Endothelial cell (in vitro differentiated cells): ENCODE measurements around the gene CYP2J2. TPM values are rescaled to one million over a fixed set of nuclear protein-coding genes. Genes with fewer than 3 reads are reported as not detected.

Source experiments
- DNase-seq: peaks from one replicate; pipeline ENCODE4 v3.0.0; 2021; ENCODE audit warnings: low spot score
- H3K27ac Mint-ChIP-seq: one replicate; pipeline ENCODE4 v1.8.0; 2021; ENCODE audit warnings: mixed read lengths, inconsistent platforms; ENCODE audit not compliant: unreplicated experiment
- H3K27me3 Mint-ChIP-seq: one replicate; pipeline ENCODE4 v1.8.0; 2021; ENCODE audit warnings: mild to moderate bottlenecking, moderate library complexity, mixed read lengths, inconsistent platforms; ENCODE audit not compliant: unreplicated experiment
- H3K36me3 Mint-ChIP-seq: one replicate; pipeline ENCODE4 v1.8.0; 2021; ENCODE audit warnings: mild to moderate bottlenecking, low read depth, mixed read lengths, inconsistent platforms; ENCODE audit not compliant: unreplicated experiment
- H3K4me1 Mint-ChIP-seq: one replicate; pipeline ENCODE4 v1.8.0; 2021; ENCODE audit warnings: mild to moderate bottlenecking, mixed read lengths, inconsistent platforms; ENCODE audit not compliant: unreplicated experiment
- H3K4me3 Mint-ChIP-seq: one replicate; pipeline ENCODE4 v1.8.0; 2021; ENCODE audit warnings: mild to moderate bottlenecking, mixed read lengths, inconsistent platforms; ENCODE audit not compliant: unreplicated experiment
- H3K9me3 Mint-ChIP-seq: one replicate; pipeline ENCODE4 v1.8.0; 2021; ENCODE audit warnings: mixed read lengths, inconsistent platforms; ENCODE audit not compliant: unreplicated experiment
- CTCF ChIP-seq: fragments of 200-600 bp; sonication (generic); IDR thresholded peaks from one replicate; pipeline ENCODE4 v1.5.0; 2021; ENCODE audit warnings: antibody characterized with exemption; ENCODE audit not compliant: unreplicated experiment
- total RNA-seq: library from RNA; stranded (reverse); fragmentation: NEBNext Ultra II Directional; extraction: Animal tissue kit (Norgen Biotek cat#: 25700); gene quantifications from one replicate; pipeline ENCODE4 v1.2.1, GENCODE V29; 2021; ENCODE audit not compliant: unreplicated experiment

The CYP2J2 gene
- total RNA-seq, 1 donor from 2014 or later = 0.64 TPM

- Mint-ChIP-seq H3K36me3 (no peaks in the 10 kb centered on the region), H3K27ac (no peak overlapping the region), H3K27me3 (no peaks in the 10 kb centered on the region), H3K9me3 (no peaks in the 10 kb centered on the region), H3K4me3 (no peak overlapping the region), H3K4me1 (peaks cover 6% of the 10 kb centered on the region)
- no peak for DNase-seq
- no peak for TF ChIP-seq CTCF
Observed at GRCh38 chr1:59908084-59908483, 18.5 kb downstream of the CYP2J2 start.

GRCh38 chr1:59906931-59907330 is 19.6 kb downstream of the CYP2J2 start:
- Mint-ChIP-seq H3K27ac (no peak overlapping the region), H3K36me3 (no peaks in the 10 kb centered on the region), H3K4me1 (peaks cover 6% of the 10 kb centered on the region), H3K27me3 (no peaks in the 10 kb centered on the region), H3K9me3 (no peaks in the 10 kb centered on the region), H3K4me3 (no peak overlapping the region)
- DNase-seq = no peak
- no peak for TF ChIP-seq CTCF

- no peak overlapping the region for H3K27ac Mint-ChIP-seq
- H3K4me1 Mint-ChIP-seq = peaks cover 6% of the 10 kb centered on the region
- no peaks in the 10 kb centered on the region for H3K9me3 Mint-ChIP-seq
- peak; percentile 44 for TF ChIP-seq CTCF
- peak; percentile 47 for DNase-seq
- H3K27me3 Mint-ChIP-seq = peaks cover 3% of the 10 kb centered on the region
- no peak overlapping the region for H3K4me3 Mint-ChIP-seq
- no peaks in the 10 kb centered on the region for H3K36me3 Mint-ChIP-seq
Observed at GRCh38 chr1:59903141-59903754, 23.3 kb downstream of the CYP2J2 start.

GRCh38 chr1:59901770-59902388 is 24.7 kb downstream of the CYP2J2 start:
- Mint-ChIP-seq H3K4me3 (no peak overlapping the region), H3K9me3 (no peaks in the 10 kb centered on the region), H3K27me3 (peaks cover 3% of the 10 kb centered on the region), H3K36me3 (no peaks in the 10 kb centered on the region), H3K27ac (no peak overlapping the region), H3K4me1 (peaks cover 6% of the 10 kb centered on the region)
- TF ChIP-seq CTCF = no peak
- no peak for DNase-seq

GRCh38 chr1:59900640-59901039 is 25.9 kb downstream of the CYP2J2 start:
- H3K27ac Mint-ChIP-seq = no peak overlapping the region
- no peak for DNase-seq
- H3K4me3 Mint-ChIP-seq = peak overlapping the region; percentile 19
- no peaks in the 10 kb centered on the region for H3K36me3 Mint-ChIP-seq
- H3K4me1 Mint-ChIP-seq = peaks cover 6% of the 10 kb centered on the region
- peaks cover 3% of the 10 kb centered on the region for H3K27me3 Mint-ChIP-seq
- H3K9me3 Mint-ChIP-seq = no peaks in the 10 kb centered on the region
- peak; percentile 18 for TF ChIP-seq CTCF
